ENCODE results near the gene DTNB.
"Not testable (repeated sequence)": the region's sequence is repeated elsewhere in the genome, so short reads cannot be mapped to it uniquely, and the experiment has no call there.

Gene DTNB

DNA sequence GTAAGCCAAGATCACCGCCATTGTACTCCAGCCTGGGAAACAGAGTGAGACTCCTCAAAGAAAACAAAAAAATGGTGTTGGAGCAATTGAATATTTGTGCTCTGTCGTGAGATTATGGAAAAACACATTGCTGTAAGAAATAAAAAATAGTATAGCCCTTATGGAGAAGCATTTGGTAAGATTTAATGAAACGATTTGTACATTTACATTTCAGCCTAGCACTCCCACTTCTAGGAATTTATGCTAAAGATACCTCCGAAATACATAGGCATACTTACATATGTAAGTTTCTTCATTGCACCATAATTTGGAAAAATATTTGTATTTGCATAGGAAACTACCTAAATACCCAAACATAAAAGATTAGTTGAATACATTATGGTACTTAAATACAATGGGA is 8.7 kb upstream of the DTNB start:
- DNase-seq, result no peak

DNA sequence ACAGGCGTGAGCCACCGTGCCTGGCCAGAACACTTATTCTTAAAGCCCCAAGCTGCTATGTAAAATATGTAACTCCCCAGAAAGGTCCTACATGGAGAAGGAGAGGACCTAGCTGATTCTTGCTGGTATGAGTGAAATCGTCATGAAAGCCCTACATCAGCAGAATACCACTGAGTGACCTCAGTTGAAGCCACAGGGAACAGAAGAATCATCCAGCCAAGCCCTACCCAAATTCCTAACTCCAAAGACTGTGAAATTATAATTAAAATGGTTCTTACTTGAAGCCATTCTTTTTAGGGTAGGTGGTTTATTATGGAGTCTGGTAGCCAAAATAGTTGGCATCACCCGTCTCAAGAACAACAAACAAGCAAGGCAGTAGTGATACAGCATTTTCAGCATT is 4.5 kb upstream of the DTNB start:
- no peak for DNase-seq

DNA sequence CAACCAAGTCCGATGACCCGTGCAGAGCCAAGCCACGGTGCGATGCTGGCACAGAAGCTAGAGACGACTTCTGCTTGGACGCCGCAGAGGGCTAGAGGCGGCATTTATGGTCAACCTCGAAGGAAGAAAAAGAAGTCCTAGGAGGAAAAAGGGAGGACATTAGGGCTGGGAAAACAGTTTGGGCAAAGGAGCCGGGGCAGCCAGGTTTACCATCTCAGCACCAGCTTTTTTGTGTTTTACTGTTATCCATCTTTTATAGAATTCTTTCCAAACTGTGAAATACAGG is 643 bp upstream of the DTNB start:
- no peak for DNase-seq

DNA sequence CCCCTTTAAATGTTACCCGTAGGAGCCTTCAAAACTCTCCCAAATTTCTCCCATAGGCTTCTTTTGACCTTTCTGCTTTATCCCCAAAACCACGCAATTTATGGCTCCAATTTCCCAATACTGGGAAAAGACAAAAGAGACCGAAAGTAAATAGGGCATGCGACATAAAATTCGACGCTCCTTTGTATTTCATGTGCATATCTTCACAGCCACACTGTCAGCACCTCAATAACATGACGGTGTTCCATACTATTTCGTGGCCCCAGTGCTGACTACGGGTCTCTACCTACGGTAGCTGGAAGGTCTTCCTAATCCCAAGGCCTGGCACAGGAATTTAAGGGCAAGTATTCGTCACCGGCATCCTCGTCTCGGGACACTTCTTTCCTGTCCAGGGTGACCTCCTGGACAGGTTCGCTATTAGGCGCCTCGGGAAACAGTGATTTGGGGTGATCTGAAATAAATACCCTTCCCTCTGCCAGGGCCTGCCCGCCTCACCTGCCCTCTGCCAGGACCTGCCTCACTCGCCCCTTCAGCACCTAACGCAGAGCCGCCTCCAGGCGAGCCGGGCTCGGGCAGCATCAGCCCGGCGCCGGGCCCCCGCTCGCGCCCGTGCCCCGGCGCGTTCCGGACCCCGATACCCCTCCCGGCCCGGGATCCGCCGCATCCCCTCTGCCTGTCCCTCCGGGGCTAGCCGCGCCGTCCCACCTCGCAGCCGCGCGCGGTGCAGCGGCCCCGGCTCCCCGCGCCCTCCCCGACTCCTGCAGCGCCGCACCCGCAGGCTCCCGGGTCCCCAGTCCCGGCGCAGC is 680 bp downstream of the DTNB start:
- peak; percentile 76 for DNase-seq

DNA sequence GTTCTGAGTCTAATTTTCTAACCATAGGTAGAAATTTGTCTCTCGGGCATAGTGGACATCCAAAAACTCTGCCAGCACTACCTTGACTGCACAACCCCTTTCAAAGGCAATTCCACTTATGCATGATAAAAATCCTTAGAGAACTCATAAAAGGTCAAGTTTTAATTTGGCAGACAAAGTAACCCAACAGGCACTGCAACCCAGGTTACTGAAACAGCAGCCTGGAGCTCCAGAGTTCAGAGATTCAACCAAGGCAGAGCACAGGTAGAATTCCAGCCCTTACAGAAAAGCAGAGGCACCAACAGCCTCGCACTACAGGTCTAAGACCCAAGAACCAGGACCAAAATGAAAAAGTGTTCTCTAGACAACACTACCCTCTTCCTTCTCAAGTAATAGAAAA is 1.8 kb downstream of the DTNB start:
- no peak for DNase-seq

DNA sequence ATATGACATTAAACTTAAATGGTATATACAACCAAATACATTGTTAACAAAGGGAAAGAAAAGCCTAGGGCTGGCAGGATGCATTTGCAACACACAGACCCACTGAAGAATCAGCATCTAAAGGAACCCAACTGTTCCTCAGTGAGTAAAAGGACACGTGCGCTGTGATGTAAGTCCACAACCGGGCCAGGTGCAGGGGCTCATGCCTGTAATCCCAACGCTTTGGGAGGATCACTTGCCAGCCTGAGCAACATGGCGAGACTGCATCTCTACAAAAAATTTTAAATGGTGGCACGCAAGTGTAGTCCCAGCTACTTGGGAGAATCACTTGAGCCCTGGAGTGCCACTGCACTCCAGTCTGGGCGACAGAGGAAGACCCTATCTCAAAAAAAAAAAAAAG is 3.9 kb downstream of the DTNB start:
- no peak for DNase-seq

DNA sequence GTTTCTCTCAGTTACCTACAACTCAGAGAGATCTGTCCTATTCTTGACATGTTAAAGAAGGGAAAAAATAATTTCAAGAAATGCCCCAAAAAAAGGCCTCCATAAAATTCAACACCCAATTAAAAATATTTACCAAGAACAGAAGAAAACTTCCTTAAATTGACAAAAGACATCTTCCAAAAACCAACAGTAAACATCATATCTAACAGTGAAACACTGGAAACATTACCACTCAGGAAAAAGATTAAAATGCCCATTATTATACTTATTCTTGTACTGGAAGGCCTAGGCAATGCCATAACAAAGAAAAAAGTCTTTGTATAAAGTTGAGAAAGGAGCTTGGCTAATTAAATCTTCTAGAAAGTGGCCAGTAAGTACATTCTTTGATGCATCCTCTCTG is 7.2 kb downstream of the DTNB start:
- no peak for DNase-seq

DNA sequence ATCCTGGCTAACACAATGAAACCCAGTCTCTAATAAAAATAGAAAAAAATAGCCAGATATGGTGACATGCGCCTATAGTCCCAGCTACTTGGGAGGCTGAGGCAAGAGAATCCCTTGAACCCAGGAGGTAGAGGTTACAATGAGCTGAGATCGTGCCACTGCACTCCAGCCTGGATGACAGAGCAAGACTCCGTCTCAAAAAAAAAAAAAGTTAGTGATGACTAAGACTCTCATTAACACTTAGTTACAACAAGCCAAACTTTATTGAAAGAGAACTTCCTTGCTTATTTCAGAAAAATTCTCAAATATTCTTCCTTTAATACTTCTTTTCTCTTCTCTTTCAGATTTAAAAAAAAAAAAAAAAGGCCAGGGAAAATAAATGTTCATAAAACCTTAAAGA is 7.9 kb downstream of the DTNB start:
- DNase-seq, result not testable (repeated sequence)

DNA sequence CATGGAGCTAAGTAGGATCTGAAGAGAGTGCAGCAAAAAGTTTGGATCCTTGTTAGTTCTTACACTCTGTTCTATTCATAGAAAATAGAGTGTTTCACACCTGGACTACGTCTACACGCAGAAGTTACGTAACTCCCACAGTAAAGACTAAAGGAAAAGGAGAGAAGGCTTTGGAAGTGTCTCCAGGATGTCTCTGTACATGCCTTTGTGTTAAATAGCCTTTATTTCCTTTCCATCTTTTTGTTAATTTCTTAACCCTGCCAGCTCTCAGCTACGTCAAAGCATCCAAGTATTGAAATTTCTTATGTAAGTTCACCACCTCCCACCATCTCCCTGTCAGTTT is 8.4 kb downstream of the DTNB start:
- no peak for DNase-seq

DNA sequence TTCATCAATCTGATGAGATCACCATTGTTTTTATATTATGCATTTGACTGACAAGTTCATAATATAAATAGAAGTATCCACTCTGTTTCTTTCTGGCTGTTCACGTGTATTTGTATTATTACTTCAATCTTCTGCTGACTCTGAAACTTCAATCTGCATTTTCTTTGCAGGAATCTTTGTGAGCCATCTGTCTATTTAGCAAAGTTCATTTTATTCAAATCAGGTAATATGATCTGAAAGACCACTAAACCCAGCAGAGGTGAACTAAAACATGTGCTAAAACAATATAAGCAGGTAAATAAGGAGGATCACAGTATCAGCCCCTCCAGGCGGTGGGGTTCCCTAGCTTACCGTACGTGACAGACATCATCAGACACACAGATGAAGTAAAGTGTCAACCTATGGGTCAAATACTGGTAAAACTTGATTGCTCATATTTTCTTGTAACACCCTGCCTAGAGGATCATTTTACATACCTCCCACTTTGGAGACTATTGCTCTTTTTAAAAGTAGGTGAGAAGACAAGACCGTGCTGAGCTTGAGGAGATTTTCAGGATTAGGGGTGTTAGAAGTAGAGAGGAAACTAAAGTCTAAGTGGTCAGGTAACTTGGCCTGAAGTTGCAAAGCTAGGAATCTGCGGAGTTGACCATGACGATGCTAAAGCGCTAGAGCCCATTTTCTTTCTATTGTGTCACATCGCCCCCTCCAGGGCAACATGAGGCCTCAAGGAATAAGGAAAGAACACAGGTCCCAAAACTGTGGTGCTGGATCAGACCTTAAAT is 9.0 kb downstream of the DTNB start:
- peak; percentile 4 for DNase-seq

DNA sequence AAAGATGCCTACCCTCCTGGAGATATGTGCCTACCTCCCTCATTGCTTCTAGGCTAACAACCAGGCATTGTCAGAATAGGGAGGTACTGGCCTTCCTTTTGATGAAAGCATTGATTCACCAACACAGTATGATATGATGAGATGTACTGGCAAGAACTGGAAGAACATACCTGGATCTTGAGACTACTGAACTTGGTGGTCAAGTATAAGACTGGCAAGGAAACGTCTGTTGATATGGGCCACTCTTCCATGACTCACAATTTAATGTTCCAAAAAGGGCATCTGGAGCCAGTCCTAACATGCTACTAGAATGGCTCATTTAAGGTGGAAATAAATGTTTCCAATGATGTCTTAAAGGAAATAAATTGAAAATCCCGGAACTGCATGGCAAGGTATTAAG is 18.1 kb downstream of the DTNB start:
- DNase-seq, result no peak

DNA sequence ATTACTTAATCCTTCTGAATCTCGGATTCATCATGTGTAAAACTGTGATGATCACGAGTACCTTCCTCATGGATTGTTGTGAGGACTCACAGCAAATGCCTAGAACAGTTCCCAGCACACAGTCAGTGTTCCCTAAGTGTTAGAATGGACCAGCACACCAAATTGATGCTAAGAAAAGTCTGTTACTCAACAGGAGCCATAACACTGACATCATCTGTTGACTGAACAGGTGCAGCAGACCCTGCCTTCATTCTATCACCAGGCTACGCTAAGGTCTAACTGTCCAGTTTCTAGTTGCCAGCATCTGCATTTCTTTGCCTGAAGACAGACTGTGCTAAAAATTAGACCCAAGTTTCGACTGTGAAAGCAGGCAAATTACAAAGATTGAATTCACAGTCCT is 18.6 kb downstream of the DTNB start:
- DNase-seq, result no peak

DNA sequence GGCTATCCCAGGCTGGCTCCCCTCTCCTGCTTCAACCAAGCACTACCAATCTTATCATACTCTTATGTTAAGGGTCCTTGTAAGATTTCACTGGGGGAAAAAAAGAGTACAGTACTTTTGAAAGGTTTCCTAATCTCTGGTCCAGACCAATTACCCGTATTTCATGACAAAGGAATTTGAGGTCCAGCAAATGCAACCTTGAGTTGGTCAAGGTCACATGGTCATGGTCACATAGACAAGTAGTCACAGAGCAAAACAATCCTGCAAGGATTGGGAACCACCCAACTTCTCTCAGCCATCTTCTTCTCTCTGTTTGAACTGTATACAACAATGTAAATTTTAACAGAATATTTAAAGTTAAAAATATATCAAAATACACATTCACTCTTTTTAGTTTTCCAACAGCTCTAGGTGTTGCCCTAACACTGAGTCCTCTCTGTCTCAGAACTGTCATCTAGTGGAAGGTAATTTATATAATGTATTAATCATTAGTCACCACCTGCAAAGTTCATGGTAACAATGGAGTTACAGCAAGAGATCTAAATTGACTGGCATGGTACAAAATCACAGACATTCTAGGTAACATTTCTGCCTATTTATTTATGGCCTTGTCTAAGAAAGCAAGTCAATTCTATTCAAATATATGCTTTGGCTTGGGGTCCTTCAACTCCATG is 21.5 kb downstream of the DTNB start:
- no peak for DNase-seq

DNA sequence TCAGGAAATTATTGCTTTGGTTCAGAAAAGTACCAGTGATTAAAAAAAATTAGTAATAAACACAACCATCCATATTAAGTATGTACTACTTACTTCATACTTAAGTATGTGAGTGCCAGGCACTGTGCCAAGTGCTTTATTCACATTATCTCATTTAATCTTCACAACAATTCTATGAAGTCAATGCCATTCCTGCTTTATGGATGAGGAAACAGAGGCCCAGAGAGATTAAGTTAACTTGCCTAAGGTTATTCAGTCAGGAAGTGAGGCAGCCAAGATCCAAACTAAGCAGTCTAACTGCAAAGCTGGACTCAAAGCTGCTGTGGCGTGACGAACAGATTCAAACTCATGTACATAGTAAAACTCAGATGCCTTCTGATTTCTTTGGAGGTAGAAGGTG is 22.3 kb downstream of the DTNB start:
- DNase-seq, result no peak

DNA sequence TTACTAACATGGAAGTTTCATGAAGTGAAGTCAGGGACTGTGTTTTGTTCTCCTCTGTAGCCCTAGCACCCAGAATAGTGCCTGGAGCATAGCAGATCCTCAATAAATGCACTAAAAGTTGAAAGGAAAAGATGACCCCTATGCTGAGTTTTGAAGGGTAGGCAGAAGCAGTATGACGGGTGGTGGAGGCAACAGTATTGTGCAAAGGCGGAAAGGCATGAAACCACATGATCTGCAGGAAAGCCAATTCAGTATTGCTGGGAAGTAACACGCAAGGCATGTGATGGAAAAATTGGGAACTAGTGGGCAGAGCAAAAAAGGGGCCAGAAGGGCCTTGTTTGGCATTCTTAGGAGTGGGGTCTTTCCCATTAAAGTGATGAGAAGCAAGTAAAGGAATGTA is 23.1 kb downstream of the DTNB start:
- no peak for DNase-seq

DNA sequence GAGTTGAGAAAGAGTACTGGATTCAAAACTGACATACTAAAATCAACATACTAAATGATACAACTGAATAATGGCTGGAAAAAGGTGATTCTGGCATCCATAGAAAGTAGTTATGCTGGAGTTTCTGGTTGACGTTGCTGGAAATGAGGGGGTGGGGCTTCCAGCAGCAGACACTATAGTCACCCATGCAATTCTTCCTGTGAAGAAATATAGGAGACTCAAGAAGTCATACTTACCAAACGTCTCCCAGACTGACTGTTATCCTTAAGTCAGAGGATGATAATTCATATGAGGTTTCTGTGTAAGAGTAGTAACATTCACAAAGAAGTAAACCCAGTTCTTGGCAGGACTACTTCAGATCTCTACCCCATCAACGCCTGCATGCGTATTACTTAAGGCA is 23.6 kb downstream of the DTNB start:
- DNase-seq, result no peak

DNA sequence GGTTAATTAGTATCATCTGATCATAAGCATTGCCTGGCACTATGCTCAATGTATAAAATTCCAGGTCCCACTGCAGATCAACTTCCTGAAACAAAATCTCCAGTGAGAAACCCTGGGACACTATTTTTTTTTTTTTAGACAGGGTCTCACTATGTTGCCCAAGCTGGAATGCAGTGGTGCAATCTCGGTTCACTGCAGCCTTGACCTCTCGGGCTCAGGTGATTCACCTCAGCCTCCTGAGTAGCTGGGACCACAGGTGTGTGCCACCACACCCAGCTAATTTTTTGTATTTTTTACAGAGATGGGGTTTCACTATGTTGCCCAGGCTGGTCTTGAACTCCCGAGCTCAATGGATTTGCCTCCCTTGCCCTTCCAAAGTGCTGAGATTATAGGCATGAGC is 31.1 kb downstream of the DTNB start:
- no peak for DNase-seq

DNA sequence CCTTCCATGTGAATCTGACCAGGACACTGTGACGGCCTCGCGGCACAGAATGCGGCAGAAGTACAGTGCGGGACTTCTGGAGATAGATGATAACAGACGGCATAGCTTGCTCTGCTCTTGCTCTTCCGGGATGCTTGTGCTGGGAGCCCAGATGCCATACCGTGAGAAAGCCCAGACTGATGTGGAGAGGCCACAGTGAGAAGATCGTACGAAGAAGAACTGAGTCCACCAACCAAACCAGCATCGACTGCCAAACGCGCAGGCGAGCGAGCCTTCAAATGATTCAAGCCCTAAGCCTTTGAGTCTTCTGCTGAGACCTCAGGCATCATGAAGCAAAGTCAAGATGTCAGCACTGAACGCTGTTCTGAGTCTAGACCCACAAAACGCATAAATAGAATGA is 33.7 kb downstream of the DTNB start:
- DNase-seq, result no peak

DNA sequence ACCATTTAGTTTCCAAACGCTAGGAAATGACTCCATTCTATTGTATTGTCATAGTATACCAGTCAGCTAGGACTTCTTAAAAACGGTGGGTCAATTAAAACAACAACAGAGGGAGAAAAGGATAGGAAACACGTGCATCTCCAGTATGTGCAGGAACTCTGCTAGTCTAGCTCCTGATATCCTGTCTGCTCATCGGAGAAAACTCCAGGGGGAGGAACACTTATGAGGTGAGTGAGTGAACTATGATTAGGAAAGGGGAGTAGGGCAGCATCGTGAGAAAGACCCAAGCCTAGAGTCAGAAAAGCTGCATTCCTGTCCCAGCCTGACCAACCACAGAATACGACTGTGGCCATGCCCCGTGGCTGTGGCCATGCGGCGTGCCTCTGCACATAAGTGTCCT is 34.2 kb downstream of the DTNB start:
- DNase-seq, result no peak

DNA sequence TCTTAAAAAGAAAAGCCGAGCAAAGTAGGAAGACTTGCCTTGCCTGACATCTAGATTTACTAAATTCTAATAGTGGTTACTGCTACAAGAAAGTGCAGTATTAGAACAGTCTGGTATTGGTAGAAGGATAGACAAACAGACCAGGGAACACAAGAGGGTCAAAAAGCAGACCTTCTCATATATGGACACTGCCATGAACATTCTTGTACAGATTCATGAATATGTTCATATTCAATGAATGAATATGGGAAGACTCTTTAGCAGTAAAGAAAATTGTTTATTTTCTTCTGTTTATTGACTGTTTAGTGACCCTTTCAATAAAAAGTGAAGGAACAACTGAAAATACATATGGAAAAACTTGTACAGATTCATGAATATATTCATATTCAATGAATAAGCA is 37.6 kb downstream of the DTNB start:
- no peak for DNase-seq

DNA sequence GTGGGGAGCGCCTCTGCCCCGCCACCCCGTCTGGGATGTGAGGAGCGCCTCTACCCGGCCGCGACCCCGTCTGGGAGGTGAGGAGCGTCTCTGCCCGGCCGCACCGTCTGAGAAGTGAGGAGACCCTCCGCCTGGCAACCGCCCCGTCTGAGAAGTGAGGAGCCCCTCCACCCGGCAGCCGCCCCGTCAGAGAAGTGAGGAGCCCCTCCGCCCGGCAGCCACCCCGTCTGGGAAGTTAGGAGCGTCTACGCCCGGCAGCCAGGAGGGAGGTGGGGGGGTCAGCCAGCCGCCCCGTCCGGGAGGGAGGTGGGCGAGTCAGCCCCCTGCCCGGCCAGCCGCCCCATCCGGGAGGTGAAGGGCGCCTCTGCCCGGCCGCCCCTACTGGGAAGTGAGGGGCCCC is 39.6 kb downstream of the DTNB start:
- DNase-seq, result not testable (repeated sequence)

DNA sequence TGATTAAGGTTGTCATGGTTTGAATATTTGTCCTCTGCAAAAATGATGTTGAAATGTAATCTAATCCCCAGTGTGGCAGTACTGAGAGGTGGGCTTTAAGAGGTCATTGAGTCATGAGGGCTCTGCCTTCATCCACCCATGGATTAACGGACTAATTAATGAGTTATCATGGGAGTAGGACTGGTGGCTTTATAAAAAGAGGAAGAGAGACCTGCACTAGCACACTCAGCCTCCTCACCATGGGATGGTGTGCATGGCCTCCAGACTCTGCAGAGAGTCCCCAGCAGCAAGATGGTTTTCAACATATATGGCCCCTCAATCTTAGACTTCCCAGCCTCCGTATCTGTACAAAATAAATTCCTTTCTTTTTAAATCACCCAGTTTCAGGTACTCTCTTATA is 41.0 kb downstream of the DTNB start:
- no peak for DNase-seq

DNA sequence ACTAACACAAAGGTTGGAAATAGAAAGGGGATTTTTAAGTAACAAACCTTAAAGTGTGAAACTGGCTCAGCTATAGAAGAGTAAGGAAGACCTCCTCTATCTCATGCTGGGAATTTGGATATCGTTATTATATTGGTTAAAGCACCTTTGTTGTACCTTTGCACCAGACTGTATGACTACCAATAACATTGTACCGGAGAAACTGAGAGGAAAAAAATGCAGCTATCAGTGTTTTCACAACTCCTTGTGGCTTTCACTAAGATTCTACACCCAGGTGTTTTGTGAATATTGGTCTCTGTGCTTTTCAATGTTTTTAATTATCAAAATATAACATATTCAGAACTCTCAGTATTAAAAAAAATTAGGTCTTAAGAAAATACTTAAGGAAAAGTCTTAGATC is 48.7 kb downstream of the DTNB start:
- DNase-seq, result no peak

DNA sequence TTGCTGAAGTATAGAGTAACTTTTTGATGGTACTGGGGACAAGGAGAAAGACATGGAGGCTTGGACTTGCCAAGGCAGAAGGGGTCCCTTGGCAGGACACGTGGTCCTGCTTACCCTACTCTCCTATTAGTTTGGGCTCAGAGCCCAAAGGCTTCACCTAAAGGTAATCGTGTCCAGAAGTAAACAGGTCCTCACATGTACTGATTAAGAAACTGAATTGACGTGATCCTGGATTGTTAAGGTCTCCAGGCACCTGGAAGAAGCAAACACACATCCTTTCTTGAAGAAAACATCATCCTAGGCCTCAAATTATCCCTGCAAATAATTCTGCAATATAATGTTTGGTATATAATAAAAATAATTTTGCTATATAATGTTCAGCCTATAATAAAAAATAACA is 50.0 kb downstream of the DTNB start:
- no peak for DNase-seq

DNA sequence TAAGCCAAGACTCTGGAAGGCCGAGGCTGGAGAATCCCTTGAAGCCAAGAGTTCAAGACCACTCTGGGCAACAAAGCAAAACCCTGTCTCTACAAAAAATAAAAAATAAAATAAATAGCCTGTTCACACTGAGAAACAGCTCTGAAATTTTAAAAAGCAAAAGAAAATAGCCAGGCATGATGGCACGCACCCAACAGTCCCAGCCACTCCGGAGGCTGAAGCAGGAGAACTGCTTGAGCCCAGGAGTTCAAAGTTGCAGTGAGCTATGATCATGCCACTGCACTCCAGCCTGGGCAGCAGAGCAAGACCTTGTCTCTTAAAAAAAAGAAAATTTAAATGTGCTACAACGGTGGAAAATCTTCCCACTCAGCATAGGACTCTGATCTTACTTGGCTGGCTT is 52.7 kb downstream of the DTNB start:
- DNase-seq, result no peak
